Caki2 (cell line): ENCODE results near the gene MICAL3. TPM values are rescaled to one million over a fixed set of nuclear protein-coding genes. Genes with fewer than 3 reads are reported as not detected.
A peak's percentile ranks its signal among the peaks of the same experiment; 100 is the strongest.

Experiments
- DNase-seq: peaks from one replicate; pipeline ENCODE4 v3.0.0-alpha.2; 2015; ENCODE audit warnings: low read depth
- in situ Hi-C: cut with HindIII; loops from 2 replicates; pipeline ENCODE4 v1.10.0; 2016; ENCODE audit warnings: low sequenced_read_pairs, low pct_unique_long_range_greater_than_20kb, mixed read lengths
- total RNA-seq: library from RNA; depleted of rRNA; stranded (reverse); fragments of >200 nt; shearing (Covaris generic); gene quantifications from 2 replicates; pipeline ENCODE4 v1.2.3, GENCODE V29; 2014; ENCODE audit warnings: low replicate concordance

MICAL3 gene
- total RNA-seq, 1 experiment from 2014 or later: 14.5 TPM

GRCh38 chr22:17914474-17914873 lies 109.9 kb downstream of the MICAL3 start:
- DNase-seq: no peak
- in situ Hi-C loops: no loop called here

- DNase-seq: no peak
- in situ Hi-C loops: no loop called here
Measured at GRCh38 chr22:17913801-17914347, 110.5 kb downstream of the MICAL3 start.

GRCh38 chr22:17912945-17913721 lies 111.2 kb downstream of the MICAL3 start:
- in situ Hi-C loops: no loop called here
- no peak for DNase-seq

- in situ Hi-C loops: no loop called here
Measured at GRCh38 chr22:17911887-17912286, 112.5 kb downstream of the MICAL3 start.

GRCh38 chr22:17911312-17911705 lies 113.1 kb downstream of the MICAL3 start:
- in situ Hi-C loops: no loop called here
- DNase-seq: no peak

More at GRCh38 chr22:17911887-17912286, 112.5 kb downstream of the MICAL3 start:
- no peak for DNase-seq

- peak; percentile 84 for DNase-seq
- in situ Hi-C loops: no loop called here
Measured at GRCh38 chr22:17910561-17911311, 113.6 kb downstream of the MICAL3 start.

- in situ Hi-C loops: no loop called here
- no peak for DNase-seq
Measured at GRCh38 chr22:17907748-17908051, 116.7 kb downstream of the MICAL3 start.

GRCh38 chr22:17906978-17907747 lies 117.2 kb downstream of the MICAL3 start:
- in situ Hi-C loops: no loop called here

GRCh38 chr22:17905445-17905844 lies 118.9 kb downstream of the MICAL3 start:
- no peak for DNase-seq
- in situ Hi-C loops: no loop called here

More at GRCh38 chr22:17906978-17907747, 117.2 kb downstream of the MICAL3 start:
- DNase-seq: no peak

- in situ Hi-C loops: no loop called here
- no peak for DNase-seq
Measured at GRCh38 chr22:17903564-17904295, 120.6 kb downstream of the MICAL3 start.

GRCh38 chr22:17902960-17903359 lies 121.4 kb downstream of the MICAL3 start:
- DNase-seq: no peak
- in situ Hi-C loops: no loop called here

- no peak for DNase-seq
- in situ Hi-C loops: no loop called here
Measured at GRCh38 chr22:17898375-17898774, 126.0 kb downstream of the MICAL3 start.

GRCh38 chr22:17897858-17898257 lies 126.5 kb downstream of the MICAL3 start:
- no peak for DNase-seq
- in situ Hi-C loops: no loop called here

- no peak for DNase-seq
- in situ Hi-C loops: no loop called here
Measured at GRCh38 chr22:17897426-17897825, 126.9 kb downstream of the MICAL3 start.

GRCh38 chr22:17896586-17896985 lies 127.8 kb downstream of the MICAL3 start:
- in situ Hi-C loops: no loop called here
- no peak for DNase-seq

GRCh38 chr22:17893900-17894535 lies 130.3 kb downstream of the MICAL3 start:
- DNase-seq: no peak
- in situ Hi-C loops: no loop called here

GRCh38 chr22:17892376-17892775 lies 132.0 kb downstream of the MICAL3 start:
- in situ Hi-C loops: no loop called here
- no peak for DNase-seq
